ENCODE measurements around the gene ATP8B3. TPM values are rescaled to one million over a fixed set of nuclear protein-coding genes. Genes with fewer than 3 reads are reported as not detected.

ATP8B3 gene
- total RNA-seq, 2 donors from 2014 or later = 0.52 TPM; not detected in 1

DNA sequence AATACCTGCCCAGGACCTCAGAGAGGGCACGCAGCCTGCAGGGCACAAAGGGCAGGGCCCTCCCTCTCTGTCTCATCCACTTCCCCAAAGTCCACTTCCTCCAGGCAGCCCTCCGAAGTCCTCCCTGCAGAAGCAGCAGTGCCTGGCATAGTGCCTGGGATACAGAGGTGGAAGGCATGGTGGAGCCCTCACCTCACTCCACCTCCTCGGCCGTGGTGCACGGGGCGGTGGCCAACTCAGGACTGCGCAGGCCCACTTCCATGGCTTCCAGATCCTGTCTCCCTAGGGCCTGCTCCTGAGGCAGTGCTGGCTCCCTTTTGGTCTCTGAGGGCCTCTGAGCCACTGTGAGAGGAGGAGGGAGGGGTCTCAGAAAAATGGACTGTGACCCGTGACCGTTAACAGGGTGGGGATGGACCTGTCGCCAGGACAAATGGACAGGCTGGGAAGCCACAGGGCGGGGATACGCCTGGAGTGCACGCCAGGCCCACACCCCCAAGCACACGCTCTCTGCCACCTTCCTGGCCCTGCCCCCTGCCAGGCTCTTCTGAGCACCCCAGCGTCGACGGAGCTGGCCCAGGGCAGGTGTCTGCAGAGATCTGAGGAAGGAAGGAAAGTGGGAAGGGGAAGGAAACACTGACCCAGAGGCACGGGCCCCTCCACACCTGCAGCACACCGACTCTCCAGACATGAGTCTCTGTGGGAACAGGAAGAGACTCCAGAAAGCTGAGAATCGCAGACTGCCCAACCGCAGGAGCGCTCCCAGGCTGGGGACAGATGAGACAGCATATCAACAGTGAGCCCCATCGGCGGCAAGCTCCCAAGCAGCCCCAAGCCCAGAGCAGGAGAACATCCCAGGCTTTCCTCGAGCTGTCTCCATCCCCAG lies 27.8 kb upstream of the ATP8B3 start:
- Histone ChIP-seq H3K4me1 (peaks cover 58% of the 10 kb centered on the region), H3K27me3 (no peaks in the 10 kb centered on the region), H3K4me3 (no peak overlapping the region), H3K9me3 (no peaks in the 10 kb centered on the region), H3K36me3 (replicated peaks in 1 of 2; ENCODE audit: insufficient read depth in 1 of 2, low read depth in 2 of 2) (no peaks in the 10 kb centered on the region), H3K27ac (no peak overlapping the region)
- ATAC-seq (no peak), DNase-seq (no peak)
- TF ChIP-seq, protein P1, sequence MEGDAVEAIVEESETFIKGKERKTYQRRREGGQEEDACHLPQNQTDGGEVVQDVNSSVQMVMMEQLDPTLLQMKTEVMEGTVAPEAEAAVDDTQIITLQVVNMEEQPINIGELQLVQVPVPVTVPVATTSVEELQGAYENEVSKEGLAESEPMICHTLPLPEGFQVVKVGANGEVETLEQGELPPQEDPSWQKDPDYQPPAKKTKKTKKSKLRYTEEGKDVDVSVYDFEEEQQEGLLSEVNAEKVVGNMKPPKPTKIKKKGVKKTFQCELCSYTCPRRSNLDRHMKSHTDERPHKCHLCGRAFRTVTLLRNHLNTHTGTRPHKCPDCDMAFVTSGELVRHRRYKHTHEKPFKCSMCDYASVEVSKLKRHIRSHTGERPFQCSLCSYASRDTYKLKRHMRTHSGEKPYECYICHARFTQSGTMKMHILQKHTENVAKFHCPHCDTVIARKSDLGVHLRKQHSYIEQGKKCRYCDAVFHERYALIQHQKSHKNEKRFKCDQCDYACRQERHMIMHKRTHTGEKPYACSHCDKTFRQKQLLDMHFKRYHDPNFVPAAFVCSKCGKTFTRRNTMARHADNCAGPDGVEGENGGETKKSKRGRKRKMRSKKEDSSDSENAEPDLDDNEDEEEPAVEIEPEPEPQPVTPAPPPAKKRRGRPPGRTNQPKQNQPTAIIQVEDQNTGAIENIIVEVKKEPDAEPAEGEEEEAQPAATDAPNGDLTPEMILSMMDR (IDR thresholded peaks at IDR 0.05) = no peak
- no peak for TF ChIP-seq POLR2A (IDR thresholded peaks at IDR 0.05)
- WGBS, 2 donors = 77 to 87% methylated on average over 15 to 25 of the region's 25 CpGs
- intact Hi-C loops (cut with DNase I) = no loop called here

DNA sequence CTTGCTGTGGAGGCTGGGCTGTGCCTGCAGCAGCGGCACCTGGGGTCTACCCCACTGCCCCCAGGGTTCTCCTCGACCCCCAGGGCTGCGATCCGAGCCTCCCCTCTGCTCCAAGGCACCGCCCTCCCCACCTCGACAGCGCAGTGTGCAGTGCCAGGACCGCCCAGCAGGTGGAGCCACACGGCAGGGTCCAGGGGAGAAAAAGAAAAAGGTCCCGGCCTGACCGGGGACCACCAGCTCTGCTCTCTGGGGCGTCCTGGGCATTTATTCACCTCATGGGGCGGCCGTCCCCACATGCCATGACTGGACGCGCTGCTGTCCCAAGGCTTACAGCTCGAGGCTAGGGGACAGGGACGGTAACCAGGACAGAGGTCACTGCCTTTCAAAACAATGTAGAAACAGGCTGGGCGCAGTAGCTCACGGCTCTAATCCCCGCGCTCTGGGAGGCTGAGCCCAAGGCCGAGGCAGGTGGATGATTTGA lies 25.6 kb upstream of the ATP8B3 start:
- Histone ChIP-seq H3K4me1 (peaks cover 55% of the 10 kb centered on the region), H3K27me3 (no peaks in the 10 kb centered on the region), H3K9me3 (no peaks in the 10 kb centered on the region), H3K4me3 (no peak overlapping the region), H3K27ac (no peak overlapping the region), H3K36me3 (replicated peaks in 1 of 2; ENCODE audit: insufficient read depth in 1 of 2, low read depth in 2 of 2) (no peaks in the 10 kb centered on the region)
- no peak for TF ChIP-seq POLR2A (IDR thresholded peaks at IDR 0.05)
- TF ChIP-seq, protein P1 (IDR thresholded peaks at IDR 0.05) = peak; percentile 53 to 82 (median 74)
- intact Hi-C loops (cut with DNase I) = no loop called here
- ATAC-seq (peak; percentile 31), DNase-seq (peak in 2 of 4 donors; percentile 46 to 48)
- WGBS, 2 donors = 25 to 39% methylated on average over 14 to 23 of the region's 23 CpGs

DNA sequence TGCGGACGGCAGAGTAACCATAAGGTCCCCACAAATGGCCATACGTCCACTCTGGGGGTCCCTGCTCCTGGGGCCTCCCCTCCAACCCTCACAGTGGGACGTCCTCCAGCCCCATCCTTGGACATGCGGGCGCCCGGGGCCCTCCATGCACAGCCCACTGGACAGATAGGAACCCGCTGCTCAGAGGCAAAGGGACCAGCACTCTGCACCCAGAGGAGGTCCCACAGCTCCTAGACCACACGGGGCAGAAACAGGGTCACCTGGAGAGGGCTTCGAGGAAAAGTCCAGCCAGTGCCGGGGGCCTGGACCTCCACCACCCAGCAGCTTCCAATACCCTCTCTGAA lies 25.1 kb upstream of the ATP8B3 start:
- no peaks in the 10 kb centered on the region for H3K9me3 ChIP-seq
- H3K36me3 ChIP-seq (replicated peaks in 1 of 2; ENCODE audit: insufficient read depth in 1 of 2, low read depth in 2 of 2) = no peaks in the 10 kb centered on the region
- ATAC-seq (no peak), DNase-seq (no peak)
- intact Hi-C loops (cut with DNase I) = no loop called here
- H3K27ac ChIP-seq = no peak overlapping the region
- TF ChIP-seq, protein P1 (IDR thresholded peaks at IDR 0.05) = no peak
- no peak for TF ChIP-seq POLR2A (IDR thresholded peaks at IDR 0.05)
- no peaks in the 10 kb centered on the region for H3K27me3 ChIP-seq
- H3K4me1 ChIP-seq = peaks cover 51% of the 10 kb centered on the region
- WGBS, 2 donors = 47 to 55% methylated on average over 3 to 11 of the region's 11 CpGs
- H3K4me3 ChIP-seq = no peak overlapping the region

DNA sequence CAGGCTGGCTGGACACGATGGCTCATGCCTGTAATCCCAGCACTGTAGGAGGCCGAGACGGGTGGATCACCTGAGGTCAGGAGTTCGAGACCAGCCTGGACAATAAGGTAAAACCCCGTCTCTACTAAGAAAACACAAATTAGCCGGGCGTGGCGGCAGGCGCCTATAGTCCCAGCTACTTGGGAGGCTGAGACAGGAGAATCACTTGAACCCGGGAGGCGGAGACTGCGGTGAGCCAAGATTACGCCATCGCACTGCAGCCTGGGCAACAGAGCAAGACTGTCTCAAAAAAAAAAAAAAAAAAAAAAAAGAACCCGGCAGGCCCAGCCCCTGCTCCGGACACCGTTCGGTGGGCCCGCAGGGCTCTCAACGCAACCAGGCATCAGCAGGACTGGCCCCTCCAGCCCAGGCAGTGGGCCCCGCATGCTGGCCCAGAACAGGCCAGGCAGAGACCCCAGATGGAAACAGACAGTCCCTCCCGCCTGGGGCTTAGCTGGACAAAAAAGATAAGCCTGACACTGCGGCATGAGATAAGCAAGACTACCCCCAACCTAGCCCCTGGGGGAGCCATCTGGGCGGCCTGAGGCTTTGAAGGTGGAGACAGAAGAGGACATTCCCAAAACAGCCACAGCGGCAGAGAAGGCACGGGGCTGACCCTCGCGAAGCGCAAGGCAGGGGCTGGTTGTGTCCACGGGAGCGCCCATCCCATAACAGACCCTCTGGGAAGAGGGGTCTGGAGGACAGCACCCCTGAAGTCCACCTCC lies 24.6 kb upstream of the ATP8B3 start:
- Histone ChIP-seq H3K36me3 (replicated peaks in 1 of 2; ENCODE audit: insufficient read depth in 1 of 2, low read depth in 2 of 2) (no peaks in the 10 kb centered on the region), H3K4me3 (no peak overlapping the region), H3K27ac (no peak overlapping the region), H3K4me1 (peaks cover 45% of the 10 kb centered on the region), H3K9me3 (no peaks in the 10 kb centered on the region), H3K27me3 (no peaks in the 10 kb centered on the region)
- DNase-seq = no peak
- intact Hi-C loops (cut with DNase I) = no loop called here
- no peak for ATAC-seq
- 81 to 90% methylated on average over 26 to 27 of the region's 31 CpGs for WGBS, 2 donors
- TF ChIP-seq, protein P1 (IDR thresholded peaks at IDR 0.05) = no peak
- no peak for TF ChIP-seq POLR2A (IDR thresholded peaks at IDR 0.05)
